NCI-H524 treated with DMSO at 0.1 percent for 48 hours (cell line): ENCODE measurements around the gene COL4A3.

Experiments
- DNase-seq: peaks from one replicate; lab custom pipeline; 2025; lab: John Stamatoyannopoulos, UW

Gene COL4A3

DNA sequence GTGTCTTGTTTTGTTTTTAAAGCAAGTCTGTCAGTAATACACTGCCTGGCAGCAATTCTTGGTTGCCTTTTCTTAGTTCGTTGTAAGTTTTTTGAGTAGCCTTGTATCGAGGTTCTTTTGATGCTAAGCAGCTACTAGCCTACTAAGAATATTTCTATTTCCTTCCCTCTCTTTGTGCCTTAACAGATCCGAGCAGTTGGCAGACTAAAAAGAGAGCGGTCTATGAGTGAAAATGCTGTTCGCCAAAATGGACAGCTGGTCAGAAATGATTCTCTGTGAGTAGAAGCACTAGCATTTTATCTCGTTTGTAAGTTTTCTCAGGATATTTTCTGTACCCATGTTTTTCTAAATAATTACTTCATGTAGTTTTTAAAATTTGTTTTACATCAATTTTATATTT is 175.7 kb downstream of the COL4A3 start:
- DNase-seq: no peak

DNA sequence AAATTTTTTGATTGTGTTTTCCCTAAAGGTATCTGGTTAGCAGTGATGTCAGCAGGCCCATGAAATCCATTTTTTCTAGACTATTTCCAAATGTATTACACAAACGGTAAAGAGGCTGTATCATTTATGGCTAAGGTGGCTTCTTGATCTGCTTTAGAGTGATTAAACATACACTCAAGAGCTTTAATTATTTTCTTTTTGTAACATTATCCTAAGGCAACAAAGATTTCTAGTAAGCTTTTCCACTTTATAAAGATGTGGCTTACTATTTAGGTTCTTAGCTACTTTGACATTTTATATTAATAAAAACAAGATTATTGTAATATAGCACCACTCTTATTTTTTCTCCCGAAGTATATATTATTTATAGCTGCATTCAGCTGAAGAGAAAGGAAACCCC is 177.1 kb downstream of the COL4A3 start:
- no peak for DNase-seq

DNA sequence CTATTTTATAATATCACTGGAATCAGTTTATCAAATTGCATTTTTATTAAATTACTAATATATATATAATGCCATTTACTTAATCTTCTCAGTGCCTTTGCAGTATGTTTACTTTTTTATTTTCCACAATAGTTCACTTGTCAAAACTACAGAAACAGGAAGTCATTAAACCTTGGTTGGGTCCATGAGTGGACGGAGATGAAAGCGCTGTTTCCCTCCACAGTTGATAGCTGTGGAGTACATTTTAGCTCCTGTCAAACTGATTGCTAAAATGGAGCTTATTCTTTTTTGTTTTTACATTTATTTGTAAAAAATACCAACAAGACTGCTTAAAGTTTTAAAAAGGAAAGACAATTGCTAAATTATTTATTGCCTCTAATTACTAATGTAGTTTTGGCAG is 179.8 kb downstream of the COL4A3 start:
- no peak for DNase-seq

DNA sequence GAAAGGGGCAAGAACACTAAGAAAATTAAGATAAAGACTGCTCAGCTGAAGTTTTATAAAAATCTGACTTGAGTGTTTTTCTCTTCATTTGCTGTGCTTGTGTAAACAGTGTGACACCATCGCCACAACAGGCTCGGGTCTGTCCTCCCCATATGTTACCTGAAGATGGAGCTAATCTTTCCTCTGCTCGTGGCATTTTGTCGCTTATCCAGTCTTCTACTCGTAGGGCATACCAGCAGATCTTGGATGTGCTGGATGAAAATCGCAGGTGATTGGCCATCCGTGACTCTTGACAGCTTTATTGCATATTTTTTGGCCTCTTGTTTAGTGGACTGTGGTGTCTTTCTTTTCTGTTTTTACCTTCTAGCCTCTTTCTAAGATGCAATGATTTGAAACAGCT is 182.7 kb downstream of the COL4A3 start:
- DNase-seq: no peak

DNA sequence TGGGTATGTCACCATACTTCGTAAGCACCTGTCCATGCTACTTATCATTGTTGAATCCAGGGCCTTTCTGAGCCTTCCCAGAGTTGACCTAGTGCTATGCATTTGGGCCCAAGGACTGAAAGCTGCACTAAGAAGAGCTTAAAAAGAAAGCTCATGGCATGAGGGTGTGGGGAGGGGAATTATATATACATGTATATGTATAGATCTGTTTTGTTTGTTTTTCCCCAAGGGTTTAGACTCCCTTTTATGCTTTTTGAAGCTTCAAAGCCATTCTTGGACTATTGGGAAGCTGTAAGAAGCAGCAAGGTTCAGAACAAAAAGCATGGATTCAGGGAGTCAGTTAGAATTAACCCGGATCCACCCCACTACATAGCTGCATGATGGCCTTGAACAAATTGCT is 183.9 kb downstream of the COL4A3 start:
- DNase-seq: no peak

DNA sequence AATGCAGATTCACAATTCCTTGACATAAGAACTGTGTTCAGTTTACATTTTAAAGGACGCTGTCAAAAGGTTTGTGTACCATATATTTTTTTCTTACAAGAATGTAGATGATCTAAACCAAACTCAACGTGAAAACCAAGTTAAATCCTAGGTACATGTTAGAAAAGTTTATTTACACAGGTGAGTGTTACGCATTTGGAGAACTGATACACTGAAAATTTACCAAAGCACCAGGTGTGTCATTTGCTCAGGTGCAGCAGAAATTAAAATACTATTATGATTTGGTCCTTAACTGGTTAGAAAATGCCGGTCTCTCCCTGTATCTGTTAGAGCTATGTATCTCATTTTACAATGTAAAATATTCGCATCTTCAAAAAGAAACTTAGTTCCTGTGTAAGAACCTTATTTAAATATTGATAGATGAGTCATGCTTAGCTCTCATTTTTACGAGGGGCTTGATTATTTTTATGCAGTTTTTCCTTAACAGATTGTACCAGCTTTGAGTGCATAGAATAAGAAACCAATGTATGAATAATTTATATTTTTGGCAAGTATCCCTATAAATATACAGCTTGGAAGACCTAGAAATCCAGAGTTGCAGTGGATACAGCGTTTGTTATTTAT is 185.7 kb downstream of the COL4A3 start:
- no peak for DNase-seq

DNA sequence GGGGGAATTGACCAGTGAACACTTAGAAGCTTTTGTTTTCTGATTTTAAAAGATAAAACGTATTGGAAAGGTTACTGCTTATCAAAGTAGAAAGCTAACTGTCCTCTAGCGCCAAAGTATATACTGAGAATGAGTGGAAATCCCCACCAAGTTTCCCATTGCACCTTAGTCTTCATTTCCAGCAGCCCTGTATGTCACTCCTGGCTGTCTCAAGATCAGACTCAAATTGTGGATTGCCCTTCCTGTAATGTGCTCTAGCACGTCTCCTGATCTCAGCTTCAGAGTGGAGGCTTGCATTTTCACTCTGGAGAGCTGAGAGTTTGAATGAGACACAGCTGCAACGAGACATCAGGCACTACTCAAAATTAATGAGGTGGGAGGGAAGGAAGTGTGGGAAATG is 187.2 kb downstream of the COL4A3 start:
- DNase-seq: no peak

DNA sequence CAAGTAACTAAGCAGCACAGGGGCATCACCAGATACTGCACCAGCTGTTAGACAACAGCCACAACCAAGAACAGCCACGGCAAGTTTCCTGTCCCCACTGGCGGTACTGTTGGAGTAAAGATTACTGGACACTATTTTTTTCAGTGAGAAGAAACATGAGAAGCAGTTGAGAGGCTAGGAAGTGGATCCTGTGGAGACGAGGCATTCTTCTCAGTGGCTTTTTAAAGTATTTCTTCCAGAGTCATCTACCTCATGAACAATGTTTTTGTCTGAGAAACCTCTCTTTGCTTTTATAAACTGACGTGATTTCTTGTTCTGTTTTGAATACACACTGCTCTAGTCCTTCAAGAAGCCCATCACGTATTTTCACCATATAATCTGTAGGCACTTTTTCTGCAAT is 195.9 kb downstream of the COL4A3 start:
- DNase-seq: no peak

DNA sequence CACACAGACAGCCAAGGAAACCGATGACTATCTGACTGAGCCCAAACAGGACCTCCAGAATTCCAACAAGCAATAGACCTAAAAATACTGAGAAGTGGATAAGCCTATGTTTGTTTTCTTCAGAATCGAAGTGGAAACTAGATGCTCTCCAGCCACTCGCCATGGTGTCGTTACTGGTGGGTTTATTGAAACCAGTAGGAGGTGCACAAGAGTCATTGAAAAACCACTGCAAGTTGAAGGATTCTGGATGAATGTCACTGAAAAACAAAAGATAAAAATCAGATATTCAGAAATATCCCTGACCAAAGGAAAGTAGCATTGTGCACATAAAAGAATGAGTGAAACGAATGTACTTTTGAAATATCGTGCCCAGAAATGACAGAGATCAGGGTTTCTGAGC is 199.3 kb downstream of the COL4A3 start:
- DNase-seq: no peak
